GM18502 (cell line): ENCODE results near the gene EXOSC10.
A peak's percentile ranks its signal among the peaks of the same experiment; 100 is the strongest.

Experiments used
- ATAC-seq: cut with Tn5 transposase; IDR thresholded peaks from one replicate; pipeline ENCODE4 v1.9.1; 2021; ENCODE audit warnings: mild to moderate bottlenecking; ENCODE audit not compliant: unreplicated experiment, poor library complexity

EXOSC10 gene

GRCh38 chr1:11099310-11100148, at the start of gene EXOSC10:
EXOSC10 (minus strand) TSS chr1:11099869; CDS start chr1:11099831, 38 bp downstream.
- peak; percentile 91 for ATAC-seq

DNA sequence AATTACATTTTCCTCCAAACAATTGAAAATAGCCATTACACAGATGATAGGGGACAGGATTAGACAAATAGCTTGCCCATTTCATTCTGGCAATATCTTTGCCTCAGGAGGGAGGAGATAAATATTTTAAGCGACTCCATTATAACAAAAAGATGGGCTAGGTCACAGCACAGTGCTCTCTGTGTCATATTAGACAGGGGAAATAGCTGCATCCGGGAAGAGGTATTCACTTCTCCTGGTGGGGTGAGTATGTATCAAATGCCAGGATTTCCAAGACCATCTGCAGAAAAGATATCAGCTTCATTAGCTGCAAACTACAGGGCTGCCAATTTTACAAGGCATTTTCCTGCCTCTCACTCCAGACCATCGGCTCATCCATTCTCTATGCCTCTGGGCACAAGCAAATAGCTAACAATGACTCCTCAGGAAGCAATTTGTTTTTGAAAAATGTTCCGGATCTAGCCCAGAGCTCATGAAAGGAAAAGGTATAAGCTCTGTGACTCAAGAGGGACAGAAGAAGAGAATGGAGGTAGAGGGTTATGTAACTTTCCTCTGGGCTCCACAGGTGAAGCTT, 47.6 kb upstream of the EXOSC10 start:
- no peak for ATAC-seq

GRCh38 chr1:11145741-11146140, 46.1 kb upstream of the EXOSC10 start:
- ATAC-seq: no peak

DNA sequence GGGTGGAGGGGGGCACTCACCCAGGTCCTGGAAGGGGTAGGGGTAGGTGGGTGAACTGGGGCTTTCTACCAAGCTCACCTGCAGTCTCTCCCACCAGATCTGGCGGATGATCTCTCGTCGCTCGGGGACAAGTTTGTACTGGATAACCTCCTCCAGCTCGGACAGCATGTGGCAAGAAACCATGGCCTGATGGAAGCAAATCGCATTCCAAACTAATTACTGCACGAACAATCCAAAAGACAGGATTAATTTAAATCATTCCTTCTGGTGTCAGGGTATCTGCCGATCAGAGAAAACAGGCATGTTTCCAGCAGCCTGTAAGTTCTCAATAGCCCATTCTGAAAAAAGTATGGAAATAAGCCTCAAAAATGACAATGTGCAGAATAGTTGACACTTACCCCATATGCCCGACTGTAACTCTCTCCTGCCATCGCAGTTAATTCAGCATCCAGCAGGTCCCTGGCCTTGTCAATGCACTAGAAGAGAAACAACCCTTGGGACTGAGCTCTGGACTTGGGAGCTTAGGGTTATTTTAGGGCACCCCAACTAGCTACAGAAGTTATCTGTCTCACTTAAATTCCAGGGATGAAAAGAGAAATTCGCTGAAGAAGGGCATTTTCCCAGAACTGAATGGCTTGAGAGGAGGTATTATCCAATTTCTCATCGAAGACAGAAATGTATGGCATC, 45.0 kb upstream of the EXOSC10 start:
- ATAC-seq: no peak

- no peak for ATAC-seq
Measured at GRCh38 chr1:11143907-11144306, 44.2 kb upstream of the EXOSC10 start.

GRCh38 chr1:11143401-11143800, 43.7 kb upstream of the EXOSC10 start:
- no peak for ATAC-seq

DNA sequence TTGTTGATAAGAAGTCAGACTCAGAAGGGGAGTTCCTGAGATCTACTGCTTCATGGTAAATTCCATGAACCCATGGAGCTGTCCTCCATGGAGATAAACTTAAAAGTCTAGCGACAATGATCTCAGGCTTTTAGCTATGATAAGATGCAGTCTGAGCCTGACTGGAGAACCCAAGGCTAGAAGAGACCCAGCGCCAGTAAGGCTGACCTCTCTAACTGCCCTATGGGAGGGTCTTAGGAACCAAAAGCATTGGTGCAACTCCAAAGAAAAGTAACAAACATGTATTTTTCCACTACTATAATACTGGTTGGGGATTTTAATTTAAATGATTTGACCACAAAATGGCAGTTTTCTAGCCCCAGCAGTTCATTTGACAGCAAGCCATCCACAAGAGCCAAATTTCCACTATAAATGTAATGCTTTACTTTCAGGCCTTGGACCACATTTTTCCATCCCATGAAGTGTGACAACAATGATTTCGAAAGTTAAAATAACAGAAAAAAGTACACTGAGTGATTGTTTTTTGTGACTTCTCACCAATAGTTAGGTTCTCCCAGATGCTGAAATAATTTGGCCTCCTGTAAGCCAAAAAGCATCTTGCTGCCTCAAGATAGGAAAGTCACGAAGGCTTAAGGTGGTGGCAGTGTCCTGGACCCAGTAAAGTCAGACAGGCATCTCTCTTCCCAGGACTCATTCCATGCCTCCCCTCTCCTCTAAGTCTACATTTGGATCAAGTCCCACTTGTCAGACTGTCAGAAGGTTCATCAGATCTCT, 43.1 kb upstream of the EXOSC10 start:
- ATAC-seq: no peak

GRCh38 chr1:11138952-11139351, 39.3 kb upstream of the EXOSC10 start:
- no peak for ATAC-seq

- ATAC-seq: no peak
Measured at GRCh38 chr1:11138029-11138428, 38.4 kb upstream of the EXOSC10 start.

DNA sequence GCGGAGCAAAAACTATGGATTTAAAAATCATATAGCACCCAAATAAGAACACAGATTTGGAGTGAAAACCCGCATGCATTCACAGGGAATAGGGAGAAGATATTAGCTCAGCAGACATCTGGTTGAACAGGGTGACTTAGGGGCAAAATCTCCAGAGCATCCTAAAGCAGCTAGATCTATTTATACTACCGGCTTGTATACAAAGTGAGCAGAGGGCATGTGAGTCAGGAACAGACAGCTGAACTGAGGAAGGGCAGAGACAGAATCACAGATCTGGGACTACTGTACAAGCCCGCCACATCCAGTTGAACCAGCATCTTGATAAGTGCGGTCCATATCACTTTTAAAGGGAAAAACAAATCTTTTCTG, 35.2 kb upstream of the EXOSC10 start:
- no peak for ATAC-seq

DNA sequence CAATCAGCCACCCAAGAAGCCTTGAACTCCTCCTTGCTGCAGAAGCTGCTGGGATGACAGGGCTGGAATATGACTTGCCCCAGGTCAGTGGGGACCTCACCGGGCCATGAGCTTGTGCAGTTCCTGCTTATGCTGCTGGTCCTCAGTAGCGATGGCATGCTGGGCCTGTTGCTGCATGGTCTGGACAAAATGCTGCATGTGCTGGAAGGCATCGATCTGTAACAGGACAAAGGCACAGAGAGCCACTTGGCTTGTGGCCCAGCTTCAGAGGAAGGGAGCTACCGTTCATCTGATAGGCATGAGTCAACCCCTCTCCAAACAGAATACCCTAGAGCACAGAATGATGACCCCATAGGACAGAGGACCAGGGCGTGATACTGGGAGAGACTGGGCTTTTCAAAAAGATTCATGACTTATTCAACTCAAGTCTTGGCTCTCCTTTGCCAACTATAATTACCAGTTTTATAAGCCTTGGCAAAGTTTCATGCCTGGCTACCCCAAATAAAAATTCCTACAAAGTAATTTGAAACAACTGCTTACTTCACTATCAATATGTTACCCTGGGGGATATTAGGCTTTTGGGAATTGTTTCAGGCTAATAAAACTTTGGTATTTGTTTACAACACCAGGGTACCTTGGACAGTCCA, 34.7 kb upstream of the EXOSC10 start:
- no peak for ATAC-seq

- ATAC-seq: no peak
Measured at GRCh38 chr1:11132563-11133293, 33.1 kb upstream of the EXOSC10 start.

DNA sequence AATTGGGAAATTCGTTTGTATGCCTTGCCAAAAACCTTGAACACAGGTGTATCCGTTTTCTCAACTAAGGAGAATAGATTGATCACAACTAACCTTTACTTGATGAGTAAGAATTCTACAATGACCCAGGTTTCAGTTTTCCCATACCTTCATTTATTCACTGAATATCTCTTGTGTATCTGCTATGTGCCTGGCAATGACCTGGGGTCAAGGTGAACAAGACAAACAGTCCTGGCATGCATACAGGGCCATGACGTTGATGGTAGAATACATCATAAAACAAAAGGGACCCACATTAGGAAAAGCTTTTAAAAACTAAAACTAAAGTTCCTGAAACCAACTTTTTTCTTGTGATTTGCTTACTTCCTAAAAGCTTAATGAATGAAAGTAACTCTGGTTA, 32.1 kb upstream of the EXOSC10 start:
- no peak for ATAC-seq

DNA sequence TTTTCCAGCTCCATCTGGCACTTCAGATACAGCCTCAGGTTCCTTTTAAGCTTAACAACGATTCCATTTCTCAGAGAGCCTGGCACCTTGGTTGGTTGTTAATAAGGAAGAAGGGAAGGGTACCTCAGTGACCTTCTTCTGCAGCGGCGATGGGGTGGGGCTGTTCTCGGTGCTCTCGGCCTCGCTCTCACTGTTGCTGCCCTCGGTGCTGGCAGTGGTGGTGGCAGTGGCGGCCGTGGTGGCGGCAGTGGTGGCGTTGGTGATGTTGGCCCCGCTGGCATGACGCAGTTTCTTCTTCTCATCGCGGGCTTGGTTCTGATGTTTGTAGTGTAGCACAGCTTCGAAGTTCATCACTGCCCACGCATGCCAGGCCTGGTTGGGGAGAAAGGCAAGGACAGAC, 30.7 kb upstream of the EXOSC10 start:
- no peak for ATAC-seq

GRCh38 chr1:11129649-11130390, 30.2 kb upstream of the EXOSC10 start:
- ATAC-seq: no peak

GRCh38 chr1:11126569-11126968, 26.9 kb upstream of the EXOSC10 start:
- no peak for ATAC-seq

- ATAC-seq: no peak
Measured at GRCh38 chr1:11125931-11126330, 26.3 kb upstream of the EXOSC10 start.

DNA sequence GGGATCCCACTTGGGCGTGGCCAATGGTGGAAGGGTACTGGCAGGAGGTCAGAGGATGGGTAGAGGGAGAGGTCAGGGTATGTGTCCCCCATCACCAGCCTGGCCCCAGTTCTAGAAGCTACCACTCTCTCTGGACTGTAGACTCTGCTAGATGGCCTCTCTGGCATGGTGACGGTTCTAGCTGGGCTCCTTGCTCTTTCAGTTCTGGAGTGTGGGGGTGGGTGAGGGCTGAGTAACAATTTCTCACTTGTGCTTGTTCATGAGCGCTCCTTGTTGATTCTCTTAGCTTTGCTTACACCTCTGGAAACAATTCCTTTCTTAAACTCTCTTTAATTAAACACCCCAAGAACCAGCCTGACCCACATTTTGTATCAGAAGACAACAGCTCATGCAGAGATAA, 25.3 kb upstream of the EXOSC10 start:
- no peak for ATAC-seq

DNA sequence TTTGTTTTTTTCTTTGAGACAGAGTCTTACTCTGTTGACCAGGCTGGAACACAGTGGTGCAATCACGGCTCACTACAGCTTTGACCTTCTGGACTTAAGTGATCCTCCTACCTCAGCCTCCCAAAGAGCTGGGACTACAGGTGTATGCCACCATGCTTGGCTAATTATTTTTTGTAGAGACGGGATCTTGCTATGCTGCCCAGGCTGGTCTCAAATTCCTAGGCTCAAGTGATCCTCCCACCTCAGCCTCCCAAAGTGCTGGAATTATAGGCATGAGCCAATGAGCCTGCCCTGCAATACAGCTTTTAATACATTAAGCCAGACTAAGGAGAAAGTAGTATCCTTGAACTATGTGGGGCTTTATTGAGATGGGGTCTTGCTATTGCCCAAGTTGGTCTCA, 16.6 kb upstream of the EXOSC10 start:
- no peak for ATAC-seq
